ENCODE results near the gene PAQR8.

PAQR8 gene

DNA sequence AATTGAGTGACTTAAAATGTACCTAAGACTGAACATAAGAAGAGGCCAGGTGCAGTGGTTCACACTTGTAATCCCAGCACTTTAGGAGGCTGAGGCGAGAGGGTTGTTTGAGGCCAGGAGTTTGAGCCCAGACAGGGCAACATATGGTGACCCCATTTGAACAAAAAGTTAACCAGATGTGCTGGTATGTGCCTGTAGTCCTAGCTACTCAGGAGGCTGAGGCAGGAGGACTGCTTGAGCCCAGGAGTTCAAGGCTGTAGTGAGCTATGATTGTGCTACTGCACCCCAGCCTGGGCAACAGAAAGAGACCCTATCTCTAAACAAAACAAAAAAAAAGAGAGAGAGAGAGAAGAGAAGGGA lies 10.1 kb upstream of the PAQR8 start:
- no peak for DNase-seq

DNA sequence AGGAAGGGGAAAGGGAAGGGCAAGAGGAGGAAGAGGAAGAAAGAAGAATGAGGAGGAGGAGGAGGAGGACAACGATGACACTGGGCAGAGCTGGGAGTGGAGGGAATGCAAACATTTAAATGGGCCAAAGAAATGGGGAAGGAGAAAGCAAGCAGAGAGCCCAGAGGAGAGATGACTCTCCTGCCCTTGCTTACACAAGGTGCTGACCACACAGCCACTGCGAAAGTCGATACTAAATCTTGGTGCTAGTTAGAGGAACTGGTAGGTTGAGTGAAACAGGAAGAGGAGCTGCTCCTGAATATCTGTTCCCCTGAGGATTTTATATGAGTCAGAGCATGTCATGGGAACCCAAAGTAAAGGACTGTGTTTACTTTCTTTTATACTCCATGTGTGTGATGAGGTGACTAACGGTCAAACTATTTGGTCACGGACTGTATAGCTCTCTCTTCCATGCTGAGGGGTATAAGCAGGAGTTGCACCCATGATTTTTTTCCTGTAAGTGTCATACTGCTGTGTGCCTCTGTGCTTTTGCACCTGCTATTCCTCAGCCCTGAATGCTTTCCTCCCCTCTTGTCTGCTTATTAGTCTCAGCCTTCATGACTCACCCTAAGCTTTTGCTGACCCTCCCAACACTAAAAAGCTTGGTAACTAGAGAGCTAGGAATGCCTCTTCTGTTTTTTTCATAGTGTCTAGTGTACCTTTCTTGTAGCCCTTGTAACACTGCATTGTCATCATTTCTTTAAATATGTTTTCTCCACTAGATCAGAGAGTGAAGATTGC lies 9.5 kb upstream of the PAQR8 start:
- no peak for DNase-seq

DNA sequence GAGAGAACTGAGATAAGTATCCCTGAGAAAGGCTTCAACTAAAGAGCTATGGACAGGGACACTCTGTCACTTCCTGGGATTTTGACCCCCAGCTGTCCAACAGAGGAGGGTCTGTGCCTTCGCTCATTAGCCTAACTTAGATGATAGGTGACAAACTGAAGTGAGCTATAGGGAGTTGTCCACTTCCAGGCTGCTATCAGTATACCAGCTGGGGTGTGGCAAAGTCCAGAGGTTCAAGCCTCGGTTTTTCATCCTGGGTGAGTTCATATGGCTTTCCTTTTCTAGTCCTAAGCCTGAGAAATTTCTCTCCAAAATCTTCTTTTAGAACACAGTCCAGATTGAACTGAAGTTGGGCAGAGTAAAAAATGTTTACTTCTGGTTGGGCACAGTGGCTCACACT lies 5.9 kb upstream of the PAQR8 start:
- no peak for DNase-seq

DNA sequence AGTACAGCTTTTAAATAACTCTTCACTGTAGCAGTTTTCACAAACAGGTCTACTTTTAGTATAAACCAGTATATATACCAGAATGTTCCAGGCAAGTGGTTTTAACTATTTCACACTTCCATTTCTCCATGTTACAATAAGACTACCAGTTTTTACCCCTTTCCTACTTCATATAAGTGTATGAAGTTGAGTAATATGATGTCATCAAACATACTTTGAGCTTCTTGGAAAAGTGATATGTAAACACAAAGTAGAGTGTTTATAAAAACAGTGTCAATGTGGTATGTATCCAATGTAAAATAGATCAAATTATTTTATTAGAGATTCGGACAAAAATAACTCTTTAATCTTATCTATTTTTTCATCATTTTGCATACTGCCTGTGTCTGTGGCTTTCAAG lies 2.5 kb upstream of the PAQR8 start:
- no peak for DNase-seq

DNA sequence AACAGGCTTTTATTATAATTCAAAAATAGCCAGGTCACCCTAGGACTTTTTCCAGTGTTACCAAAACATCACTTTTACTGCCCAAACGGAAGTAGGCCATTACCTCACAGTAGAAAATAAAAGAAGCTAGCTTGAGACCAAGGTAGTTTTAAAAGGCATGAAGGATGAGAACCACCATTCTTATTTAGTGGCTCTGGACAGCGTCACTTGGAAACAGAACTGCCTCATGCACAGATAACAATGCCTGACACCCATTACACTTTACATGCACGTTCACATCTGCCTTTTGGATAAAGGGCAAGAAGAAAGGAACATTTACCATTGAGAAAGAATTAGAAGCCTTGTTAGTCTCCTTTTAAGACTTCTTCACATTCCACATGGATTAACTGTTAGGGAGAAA lies 1.9 kb upstream of the PAQR8 start:
- no peak for DNase-seq

DNA sequence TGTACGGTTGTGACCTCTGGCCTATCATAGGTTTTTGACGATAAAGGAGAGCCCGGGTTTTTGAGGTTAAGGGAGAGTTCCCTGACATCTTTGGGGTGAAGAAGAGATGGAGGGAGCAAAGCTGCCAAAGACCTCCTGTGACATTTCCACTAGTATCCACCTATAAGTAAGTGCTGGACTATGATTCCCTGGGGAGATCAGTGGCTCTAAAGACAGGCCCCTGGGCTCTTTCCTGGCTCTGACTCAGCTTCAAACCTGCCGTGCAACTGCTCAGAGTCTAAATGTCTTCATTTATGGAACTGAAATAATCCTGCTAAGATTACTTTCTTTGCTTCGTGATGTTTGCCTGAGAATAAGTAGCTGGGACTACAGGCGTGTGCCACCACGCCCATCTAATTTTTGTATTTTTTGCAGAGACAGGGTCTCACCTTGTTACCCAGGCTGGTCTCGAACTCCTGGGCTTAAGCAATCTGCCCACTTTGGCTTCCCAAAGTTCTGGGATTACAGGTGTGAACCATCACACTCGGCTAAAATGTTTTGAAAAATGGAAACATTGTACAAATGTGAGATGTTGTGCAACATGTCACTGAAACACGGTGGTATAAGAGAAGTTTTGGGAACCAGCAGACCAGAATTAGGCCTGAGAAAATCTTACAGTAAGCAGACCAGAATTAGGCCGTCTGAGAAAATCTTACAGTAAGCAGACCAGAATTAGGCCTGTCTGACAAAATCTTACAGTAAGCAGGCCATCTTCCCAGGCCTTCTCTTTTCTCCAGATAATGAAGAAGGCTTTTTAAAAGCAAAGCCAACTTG lies 1.1 kb upstream of the PAQR8 start:
- no peak for DNase-seq

DNA sequence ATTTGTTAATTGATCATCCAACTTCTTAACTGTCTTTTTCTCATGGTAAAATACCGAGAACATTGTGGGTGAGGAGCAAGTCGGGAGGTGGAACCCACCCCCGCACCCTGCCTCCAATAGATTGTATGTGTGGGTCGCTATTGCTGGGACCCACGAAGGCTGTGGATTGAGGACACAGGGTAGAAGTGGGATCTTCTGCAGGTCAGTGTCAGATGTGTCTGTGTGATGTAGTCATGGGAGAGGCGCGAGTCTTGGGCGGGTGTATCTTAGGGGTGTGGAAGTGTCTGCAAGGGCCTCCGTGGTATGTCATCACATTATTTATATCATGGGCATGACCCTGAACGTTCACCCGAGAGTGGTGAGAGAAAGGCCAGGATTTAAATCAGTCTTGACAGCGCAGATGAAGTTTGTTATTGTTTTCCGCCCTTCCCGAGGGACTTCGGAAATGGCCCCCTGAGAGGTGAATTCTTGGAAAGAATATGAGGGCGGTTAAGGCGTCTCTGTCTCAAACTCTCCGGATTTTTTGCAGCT lies 472 bp upstream of the PAQR8 start:
- no peak for DNase-seq

DNA sequence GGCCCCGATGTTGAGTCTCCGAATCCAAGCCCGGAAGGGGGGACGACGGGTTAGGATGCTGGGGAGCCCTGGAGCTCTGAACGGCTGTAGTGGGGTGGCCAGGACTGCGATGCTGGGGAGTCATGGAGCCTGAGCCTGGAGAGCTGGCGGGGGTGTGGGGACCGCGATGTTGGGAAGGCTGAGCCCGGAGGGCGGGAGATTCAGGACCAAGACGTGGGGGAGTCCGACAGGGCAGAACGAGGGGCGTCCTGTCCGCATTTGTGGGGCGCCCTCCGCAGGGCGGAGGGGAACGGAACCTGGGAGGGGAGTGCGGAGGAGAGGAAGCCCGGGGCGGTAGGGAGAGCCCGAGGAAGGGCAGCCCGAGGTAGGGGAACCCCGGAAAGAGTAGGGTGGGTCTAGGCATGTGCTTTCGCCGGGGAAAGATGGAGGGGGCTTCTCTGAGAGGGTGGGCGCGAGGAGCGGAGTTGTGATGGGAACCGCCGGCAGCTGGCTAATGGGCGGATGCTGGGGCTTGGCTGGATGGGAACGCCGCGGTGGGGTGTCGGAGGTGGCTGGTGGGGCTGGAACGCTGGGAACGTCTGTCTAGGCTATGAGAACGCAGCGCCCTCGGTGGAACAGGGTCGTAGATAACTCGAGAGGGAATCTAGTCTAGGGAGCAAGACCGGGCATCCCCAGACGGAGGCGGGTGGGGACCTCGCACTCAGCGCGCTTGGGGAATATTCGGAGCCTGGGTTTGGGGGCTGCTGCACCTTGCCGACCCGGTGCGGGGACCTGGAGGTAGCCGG lies 684 bp downstream of the PAQR8 start:
- DNase-seq, result peak; percentile 46

DNA sequence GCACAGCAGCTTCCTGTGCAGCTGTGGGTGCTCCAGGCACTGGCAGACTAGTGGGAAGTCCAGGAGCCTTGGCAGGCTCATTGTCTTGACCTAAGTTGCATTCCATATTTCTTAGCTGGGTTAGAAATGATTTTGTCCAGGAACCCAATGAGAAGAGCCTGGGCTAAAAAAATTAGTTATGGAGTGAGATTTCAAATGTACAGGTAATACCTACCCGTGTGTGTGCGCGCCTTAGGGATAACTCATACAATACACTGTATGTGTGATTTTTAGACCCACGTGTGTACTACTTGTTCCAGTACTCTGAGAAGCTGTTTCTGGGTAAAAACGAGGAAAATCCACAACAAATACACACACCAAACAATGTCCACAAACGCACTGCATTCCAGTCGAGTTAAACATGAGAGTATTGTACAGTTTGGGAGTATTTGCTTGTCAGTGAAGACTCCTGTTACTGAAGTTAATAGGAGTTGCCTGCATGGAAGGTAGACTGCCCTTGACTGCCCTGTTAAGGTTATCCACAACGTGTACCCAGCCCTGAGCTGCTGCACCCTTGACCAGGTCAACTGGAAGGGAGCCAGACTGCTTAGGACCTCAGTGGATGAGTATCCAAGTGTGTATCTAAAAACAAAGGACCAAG lies 1.4 kb downstream of the PAQR8 start:
- DNase-seq, result no peak

DNA sequence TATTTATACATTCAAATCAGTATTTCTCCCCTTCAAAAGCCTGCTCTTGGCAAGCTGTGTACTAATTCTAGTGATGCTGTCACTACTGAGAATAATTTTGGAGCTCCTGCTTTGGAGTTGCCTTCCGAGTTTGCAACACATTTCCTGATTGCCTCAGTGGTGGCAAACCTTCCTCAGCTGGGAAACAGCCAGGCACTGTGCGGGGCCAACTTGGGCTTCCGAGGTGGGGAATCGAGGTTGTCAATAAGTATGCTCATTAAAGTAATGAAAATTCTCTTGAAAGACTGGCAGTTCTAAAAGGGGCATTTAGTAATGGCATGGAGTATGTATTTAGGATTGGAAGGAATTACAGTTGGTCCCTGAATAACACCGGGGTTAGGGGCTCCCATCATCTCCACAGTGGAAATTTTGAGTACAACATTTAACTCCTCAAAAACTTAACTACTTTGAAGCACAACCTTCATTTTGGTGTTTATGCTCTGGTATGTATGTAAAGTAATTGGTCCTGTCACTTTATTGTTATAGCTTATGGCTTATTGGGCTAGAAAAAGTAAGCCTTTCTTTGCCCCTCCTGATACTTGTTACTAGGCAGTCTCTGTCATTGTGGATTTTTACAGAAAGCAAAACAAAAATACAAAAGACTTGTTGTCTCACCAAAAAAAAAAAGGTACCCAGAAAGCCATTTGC lies 2.7 kb downstream of the PAQR8 start:
- no peak for DNase-seq

DNA sequence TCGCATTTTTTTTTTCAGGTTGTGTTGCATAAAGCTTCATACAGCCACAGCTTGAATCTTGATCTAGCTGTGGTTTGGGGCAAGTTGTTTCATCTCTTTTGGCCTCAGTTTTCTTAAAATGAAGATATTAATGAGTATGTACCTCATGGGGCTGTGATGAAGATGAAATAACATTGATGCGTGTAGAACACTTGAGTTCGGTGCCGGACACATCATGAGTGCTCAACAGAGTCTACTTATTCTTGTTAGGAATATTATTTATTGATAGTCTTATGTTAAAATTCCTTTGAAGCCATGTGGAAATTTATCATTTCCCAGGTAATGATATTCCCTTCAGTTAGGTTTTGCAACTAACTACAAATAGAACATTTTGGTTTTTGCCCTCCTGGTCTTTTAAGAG lies 3.4 kb downstream of the PAQR8 start:
- no peak for DNase-seq

DNA sequence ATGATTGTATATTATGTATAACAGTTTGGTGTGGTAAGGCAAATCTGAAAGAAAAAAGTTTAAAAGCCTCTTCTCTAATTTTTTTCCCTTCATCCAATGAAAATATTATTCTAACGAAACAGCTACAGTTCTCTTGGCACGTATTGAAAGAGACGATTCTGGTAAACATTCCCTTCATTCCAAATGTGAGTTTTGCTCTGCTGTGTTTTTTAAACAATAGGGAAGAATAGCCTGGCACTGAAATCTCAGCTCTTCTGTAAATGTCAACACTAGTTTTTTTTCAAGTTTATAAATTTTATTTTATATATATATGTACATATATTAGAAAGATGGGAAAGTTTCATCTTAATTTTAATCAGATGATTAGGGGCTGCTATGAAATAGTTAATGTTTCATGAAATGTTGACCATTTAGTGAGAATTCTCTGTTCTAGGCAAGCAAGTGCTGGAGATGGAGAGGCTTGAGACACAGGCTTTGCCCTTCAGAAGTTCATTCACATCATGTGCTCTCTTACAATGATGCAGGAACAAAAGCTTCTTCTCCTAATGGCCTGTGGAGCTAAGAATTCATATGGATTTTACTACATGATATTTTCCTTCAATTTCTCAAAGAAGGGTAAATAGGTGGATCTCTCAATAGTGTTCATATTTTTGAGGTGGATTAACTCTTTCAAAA lies 4.1 kb downstream of the PAQR8 start:
- DNase-seq, result no peak

DNA sequence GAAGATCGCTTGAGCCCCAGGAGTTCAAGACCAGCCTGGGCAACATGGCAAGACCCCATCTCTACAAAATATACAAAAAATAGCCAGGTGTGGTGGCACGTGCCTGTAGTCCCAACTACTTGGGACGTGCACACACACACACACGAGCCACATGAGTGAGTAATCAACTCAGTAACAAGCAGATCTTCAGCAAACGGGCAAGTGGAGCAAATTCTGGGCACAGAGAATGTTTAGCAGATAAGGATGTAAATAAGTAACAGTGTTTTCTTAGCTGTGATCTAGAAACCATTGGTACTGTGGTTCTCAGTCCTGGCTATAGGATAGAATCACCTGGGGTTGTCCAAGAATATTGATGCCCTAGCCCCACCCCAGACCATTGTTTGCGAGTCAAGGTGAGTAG lies 6.1 kb downstream of the PAQR8 start:
- no peak for DNase-seq

DNA sequence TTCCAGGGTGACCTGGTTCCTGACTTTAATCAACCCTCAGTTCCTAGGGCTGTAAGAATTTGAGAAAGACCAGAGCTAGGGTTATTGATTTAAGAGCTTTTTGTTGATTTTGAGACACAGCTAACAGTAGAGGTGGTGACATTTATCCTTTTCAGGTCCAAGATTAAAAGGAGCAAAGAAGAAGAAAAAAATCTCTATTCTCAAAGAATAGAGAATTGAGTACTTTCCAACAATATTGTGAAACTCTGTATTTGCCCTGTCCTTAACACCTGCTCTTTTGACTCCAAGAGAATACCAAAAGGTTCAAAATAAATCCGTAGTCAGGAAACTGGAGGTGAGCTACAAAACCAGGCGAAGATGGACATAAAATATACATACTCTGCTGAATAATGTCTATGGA lies 7.3 kb downstream of the PAQR8 start:
- DNase-seq, result no peak

DNA sequence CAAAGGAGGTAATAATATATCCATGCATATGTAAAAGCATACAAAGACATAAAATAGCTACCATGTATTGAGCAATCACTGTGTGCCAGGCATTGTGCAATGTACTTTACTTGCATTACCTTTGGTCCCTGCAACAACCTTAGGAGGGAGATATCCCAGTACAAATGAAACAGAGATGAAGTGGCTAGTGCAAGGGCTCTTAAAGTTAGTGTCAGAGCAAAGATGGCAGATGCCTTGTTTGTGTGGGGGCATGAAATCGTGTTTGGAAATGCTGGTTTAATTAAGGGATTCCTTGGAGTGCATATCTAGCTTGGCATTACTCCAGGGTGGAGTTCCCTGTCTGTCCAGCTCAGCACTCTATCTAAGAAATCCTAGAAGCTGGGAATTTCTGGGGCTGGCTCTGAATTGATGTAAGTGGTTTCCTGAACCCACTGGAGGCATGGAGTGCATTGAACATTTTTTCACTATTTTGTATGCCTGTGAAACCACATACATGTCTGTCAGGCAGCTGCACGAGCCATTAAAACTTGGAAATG lies 9.8 kb downstream of the PAQR8 start:
- DNase-seq, result no peak

DNA sequence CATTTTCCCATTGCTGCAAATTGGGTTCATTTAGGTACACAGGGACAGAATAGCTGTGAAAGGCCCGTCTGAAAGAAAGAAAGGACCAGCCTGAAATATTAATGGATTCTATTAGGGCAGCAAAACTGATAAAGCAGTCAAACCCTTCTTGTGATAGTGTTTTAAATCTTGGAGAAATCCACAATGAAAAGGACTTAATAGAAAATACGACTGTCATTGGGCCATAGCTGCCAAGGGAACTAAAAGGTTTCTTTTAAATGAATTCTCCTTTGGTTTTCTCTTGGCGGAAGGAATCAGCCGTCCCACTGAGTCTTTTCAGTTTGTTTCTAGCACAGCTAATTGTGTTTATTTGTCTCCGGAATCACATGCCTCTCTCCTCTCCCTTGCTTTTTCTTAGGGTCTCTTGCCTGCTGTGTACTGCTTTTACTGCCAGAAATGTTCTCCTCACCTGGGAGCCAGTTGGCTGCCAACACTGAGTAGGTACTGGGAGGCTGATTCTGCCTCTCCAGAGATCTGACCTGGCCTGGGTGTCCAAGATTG lies 11.3 kb downstream of the PAQR8 start:
- no peak for DNase-seq

DNA sequence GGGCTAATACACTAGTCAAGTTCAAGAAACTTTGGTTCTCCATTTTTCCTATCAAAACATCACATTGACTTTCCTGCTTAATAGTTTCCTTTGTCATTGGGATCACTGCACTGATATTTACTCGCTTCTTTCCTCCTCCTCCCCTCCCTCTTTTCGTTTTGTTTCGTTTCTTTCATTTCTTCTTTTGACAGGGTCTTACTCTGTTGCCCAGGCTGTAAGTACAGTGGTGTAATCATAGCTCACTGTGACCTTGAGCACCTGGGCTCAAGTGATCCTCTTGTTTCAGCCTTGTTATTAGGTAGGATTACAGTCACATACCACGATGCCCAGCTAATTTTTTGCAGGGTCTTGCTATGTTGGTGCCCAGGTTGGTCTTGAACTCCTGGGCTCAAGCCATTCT lies 12.3 kb downstream of the PAQR8 start:
- DNase-seq, result no peak

DNA sequence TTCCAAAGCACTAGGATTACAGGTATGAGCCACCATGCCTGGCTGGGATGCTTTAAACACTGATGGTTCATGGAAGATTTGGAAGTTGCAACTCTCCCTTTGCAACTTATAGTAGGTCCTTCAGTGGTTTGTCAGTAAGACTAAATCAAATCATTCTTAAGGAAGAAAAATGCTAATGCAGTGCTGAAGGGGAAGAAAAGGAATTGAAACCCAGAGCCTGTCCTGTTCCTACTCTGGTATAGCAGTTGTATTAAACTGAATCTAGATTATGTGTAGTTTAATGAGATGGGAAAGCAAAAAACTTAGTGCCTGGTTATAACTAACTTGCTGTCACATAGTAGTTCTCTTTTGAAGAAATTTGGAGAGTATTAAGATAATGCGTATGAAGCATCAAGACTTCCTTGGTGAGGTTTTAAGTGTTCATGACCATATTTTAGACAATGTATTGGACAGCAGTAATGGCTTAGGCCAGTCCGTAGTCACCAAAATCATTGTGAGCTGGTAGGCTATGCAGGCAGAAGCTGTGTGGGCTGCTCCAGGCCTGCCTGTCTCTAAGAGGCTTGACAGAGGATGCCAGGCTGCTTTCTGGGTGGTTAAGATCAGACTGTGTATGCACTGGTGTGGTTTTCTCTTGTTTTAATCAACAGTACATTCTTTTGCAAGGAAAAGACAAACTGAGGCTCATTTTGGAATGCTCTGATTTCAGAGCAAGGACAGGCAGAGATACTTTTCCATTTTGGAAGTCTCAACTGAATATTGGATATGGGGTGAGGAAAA lies 14.0 kb downstream of the PAQR8 start:
- DNase-seq, result no peak

DNA sequence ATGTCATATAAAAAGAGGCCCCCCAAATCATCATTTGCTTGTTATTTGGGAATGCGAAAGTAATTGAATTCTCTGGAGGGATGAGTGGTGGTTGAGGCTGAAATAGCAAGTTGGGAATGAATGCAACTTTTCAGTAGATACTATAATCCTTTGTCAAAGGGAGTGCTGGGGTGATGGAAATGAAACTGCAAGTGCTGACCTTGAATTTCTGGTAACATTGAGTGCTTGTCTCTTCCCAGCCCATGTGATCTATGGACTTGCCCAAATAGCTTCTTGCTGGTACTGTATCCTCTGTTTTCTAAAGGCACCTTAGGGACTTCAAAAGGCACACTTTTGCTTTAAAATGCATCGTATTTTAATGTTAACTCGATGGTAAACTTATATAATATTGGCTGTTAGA lies 14.8 kb downstream of the PAQR8 start:
- no peak for DNase-seq

DNA sequence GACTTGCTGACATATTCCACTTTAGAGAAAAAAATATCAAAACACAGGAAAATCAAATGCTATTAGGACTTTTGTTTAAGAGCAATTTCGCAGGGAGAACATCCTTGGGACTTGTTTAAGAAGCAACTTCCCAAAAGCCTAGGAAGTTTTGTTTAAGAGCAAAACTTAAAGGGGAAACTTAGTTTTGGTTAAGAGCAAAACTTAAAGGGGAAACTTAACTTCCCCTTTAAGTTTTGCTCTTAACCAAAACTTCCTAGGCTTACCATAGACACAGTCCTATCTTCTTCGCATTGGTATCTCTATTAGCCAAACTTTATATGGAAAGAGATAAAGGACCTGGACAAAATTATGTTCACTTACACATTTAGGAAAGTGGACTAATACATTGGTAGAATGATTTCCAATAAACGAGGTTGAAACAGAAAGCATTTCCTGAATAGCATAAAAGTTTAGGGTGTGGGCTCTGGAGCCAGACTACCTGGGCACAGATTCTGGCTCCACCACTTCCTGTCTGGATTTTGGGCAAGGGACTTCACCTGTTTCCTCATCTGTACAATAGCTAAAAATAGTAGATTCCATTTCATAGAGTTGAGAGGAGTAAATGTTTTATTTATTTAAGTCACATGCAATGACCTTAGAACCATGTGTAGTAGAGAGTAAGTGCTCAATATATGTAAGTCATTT lies 15.7 kb downstream of the PAQR8 start:
- no peak for DNase-seq
